Parietal lobe (tissue), 2 donors: ENCODE measurements around the gene EXOSC6. TPM values are rescaled to one million over a fixed set of nuclear protein-coding genes. Genes with fewer than 3 reads are reported as not detected.

Experiments used
- small RNA-seq: library from RNA; depleted of rRNA; stranded (forward); fragments of <200 nt; gene quantifications from one replicate; pipeline ENCODE3, GENCODE V24; 2014; ENCODE audit warnings: low replicate concordance
- total RNA-seq: library from RNA; depleted of rRNA; stranded (reverse); fragments of >200 nt; gene quantifications from one replicate; pipeline ENCODE4 v1.2.3, GENCODE V29; 2014

Gene EXOSC6
- total RNA-seq = 53.2 TPM

GRCh38 chr16:70251629-70252354 lies at the start of gene EXOSC6:
EXOSC6 (minus strand) TSS chr16:70251940; CDS start chr16:70251900, 40 bp downstream.

GRCh38 chr16:70298988-70299938 lies 47.5 kb upstream of the EXOSC6 start, which contains the start of gene DDX19B:
DDX19B (plus strand) TSS chr16:70299186; CDS start chr16:70299298, 112 bp downstream.

GRCh38 chr16:70289229-70290094 lies 37.7 kb upstream of the EXOSC6 start, which contains the start of gene AARS1:
AARS1 (minus strand) TSS chr16:70289506; CDS start chr16:70282763, 6,743 bp downstream.

Small RNA genes within 50 kb of the gene (small RNA-seq; reads per million reads assigned to genes)
- gene AC009060.2 = not detected
- not detected for gene RN7SL279P

Other genes with a start within 250 kb of the EXOSC6 start
- 23.5 TPM for gene PDPR, start 137.6 kb downstream of the EXOSC6 start, total RNA-seq
- gene CLEC18C, start 78.2 kb downstream of the EXOSC6 start, total RNA-seq = 0.94 TPM
- 76.4 TPM for gene AARS1, start 37.6 kb upstream of the EXOSC6 start, total RNA-seq
- gene DDX19B, start 47.2 kb upstream of the EXOSC6 start, total RNA-seq = 32.9 TPM
- gene DDX19A, start 95.0 kb upstream of the EXOSC6 start, total RNA-seq = 50.1 TPM
- 36.6 TPM for gene ST3GAL2, start 187.2 kb upstream of the EXOSC6 start, total RNA-seq
- 13.5 TPM for gene FCSK, start 202.7 kb upstream of the EXOSC6 start, total RNA-seq